T-helper 1 cell (primary cell): ENCODE data around the gene XYLT1.
A peak's percentile ranks its signal among the peaks of the same experiment; 100 is the strongest.
"Not testable (repeated sequence)": the region's sequence is repeated elsewhere in the genome, so short reads cannot be mapped to it uniquely, and the experiment has no call there.

Source experiments
- DNase-seq, 5 donors: peaks; one replicate each; pipeline ENCODE4 v3.0.0-alpha.2; 2012 to 2020
- total RNA-seq, 4 donors: gene quantifications; one replicate each; lab custom pipeline; 2026; lab: John Stamatoyannopoulos, UW

The XYLT1 gene
- total RNA-seq, result 55.8 to 87.5 (median 78.2) reads per million in 4 donors

GRCh38 chr16:17470908-17471718, at the start of gene XYLT1:
TSS of gene XYLT1 (minus strand) at chr16:17470960. CDS start at chr16:17470796, 164 bp downstream.
- DNase-seq, result peak; percentile 34 to 56 (median 46)

- no peak for DNase-seq
Measured at GRCh38 chr16:17520111-17520510, 49.4 kb upstream of the XYLT1 start.

GRCh38 chr16:17519101-17519955, 48.6 kb upstream of the XYLT1 start:
- no peak for DNase-seq

- no peak for DNase-seq
Measured at GRCh38 chr16:17518441-17518840, 47.7 kb upstream of the XYLT1 start.

GRCh38 chr16:17515421-17516210, 44.9 kb upstream of the XYLT1 start:
- DNase-seq, result no peak

GRCh38 chr16:17512636-17513220, 42.0 kb upstream of the XYLT1 start:
- DNase-seq, result no peak

- no peak for DNase-seq
Measured at GRCh38 chr16:17511340-17511739, 40.6 kb upstream of the XYLT1 start.

GRCh38 chr16:17510567-17510966, 39.8 kb upstream of the XYLT1 start:
- DNase-seq, result no peak

GRCh38 chr16:17509194-17509593, 38.4 kb upstream of the XYLT1 start:
- no peak for DNase-seq

GRCh38 chr16:17508303-17508702, 37.5 kb upstream of the XYLT1 start:
- no peak for DNase-seq

GRCh38 chr16:17507516-17507915, 36.8 kb upstream of the XYLT1 start:
- DNase-seq, result not testable (repeated sequence)

GRCh38 chr16:17505828-17506227, 35.1 kb upstream of the XYLT1 start:
- not testable (repeated sequence) for DNase-seq

- no peak for DNase-seq
Measured at GRCh38 chr16:17504050-17504449, 33.3 kb upstream of the XYLT1 start.

GRCh38 chr16:17503331-17503730, 32.6 kb upstream of the XYLT1 start:
- DNase-seq, result no peak

GRCh38 chr16:17501321-17501720, 30.6 kb upstream of the XYLT1 start:
- no peak for DNase-seq

GRCh38 chr16:17499223-17499902, 28.6 kb upstream of the XYLT1 start:
- DNase-seq, result no peak

GRCh38 chr16:17497648-17498047, 26.9 kb upstream of the XYLT1 start:
- DNase-seq, result no peak

GRCh38 chr16:17496891-17497290, 26.1 kb upstream of the XYLT1 start:
- DNase-seq, result no peak

GRCh38 chr16:17493012-17493411, 22.3 kb upstream of the XYLT1 start:
- DNase-seq, result no peak

- no peak for DNase-seq
Measured at GRCh38 chr16:17491140-17491662, 20.4 kb upstream of the XYLT1 start.

- DNase-seq, result no peak
Measured at GRCh38 chr16:17488506-17488905, 17.7 kb upstream of the XYLT1 start.

- DNase-seq, result no peak
Measured at GRCh38 chr16:17483351-17483750, 12.6 kb upstream of the XYLT1 start.
